PC-9 (cell line): ENCODE measurements around the gene EMP3.

ENCODE experiments used
- CTCF ChIP-seq: fragments of 200-600 bp; sonication (generic); conservative IDR thresholded peaks from 2 replicates; pipeline ENCODE4 v1.6.1; 2017; ENCODE audit warnings: mixed run types, antibody characterized with exemption, mild to moderate bottlenecking, moderate library complexity
- EZH2 ChIP-seq: fragments of 200-600 bp; sonication (generic); IDR thresholded peaks from 2 replicates; pipeline ENCODE4 v1.8.0; 2017; ENCODE audit warnings: antibody characterized with exemption, low read depth

GRCh38 chr19:48311384-48311783 lies 14.0 kb upstream of the EMP3 start:
- TF ChIP-seq CTCF (no peak), EZH2 (no peak)
